Tibial nerve (tissue), 3 donors: ENCODE measurements around the gene COPS2.

Experiments
- POLR2A ChIP-seq, 2 donors: fragments of 450-650 bp; IDR thresholded peaks; one replicate each; pipeline ENCODE4 v1.6.1; 2017; ENCODE audit warnings: antibody characterized with exemption in 2 of 2, mild to moderate bottlenecking in 2 of 2, moderate library complexity in 2 of 2
- TF ChIP-seq, protein P1 (sequence below), 5 experiments: fragments of 200-600 bp in 3 of 5; fragments of 450-650 bp in 2 of 5; sonication (generic) in 3 of 5; IDR thresholded peaks; one replicate each; pipeline ENCODE4 v1.5.1; 2016 to 2019; ENCODE audit warnings: antibody characterized with exemption in 5 of 5, mild to moderate bottlenecking in 3 of 5, moderate library complexity in 2 of 5

DNA sequence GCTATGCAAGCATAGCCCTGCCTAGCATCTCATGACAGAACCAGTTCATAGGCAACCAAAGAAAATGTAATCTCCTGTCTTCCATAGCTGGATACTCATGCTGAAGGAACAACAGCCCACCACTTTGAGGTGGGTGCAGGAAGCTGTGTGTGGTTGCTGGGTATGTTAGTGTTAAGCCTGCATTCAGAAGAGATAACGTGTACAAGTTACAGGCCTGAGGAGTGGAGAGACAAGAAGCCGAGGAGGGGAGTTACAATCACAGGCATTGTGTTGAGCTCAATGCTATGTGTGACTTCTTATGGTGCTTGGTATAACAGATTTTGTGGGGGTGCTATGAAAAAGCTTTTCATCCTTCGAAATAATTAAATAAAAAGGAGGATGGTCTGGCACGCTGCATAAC, 66.4 kb downstream of the COPS2 start:
- TF ChIP-seq POLR2A (IDR thresholded peaks at IDR 0.05), result no peak
- TF ChIP-seq, protein P1, sequence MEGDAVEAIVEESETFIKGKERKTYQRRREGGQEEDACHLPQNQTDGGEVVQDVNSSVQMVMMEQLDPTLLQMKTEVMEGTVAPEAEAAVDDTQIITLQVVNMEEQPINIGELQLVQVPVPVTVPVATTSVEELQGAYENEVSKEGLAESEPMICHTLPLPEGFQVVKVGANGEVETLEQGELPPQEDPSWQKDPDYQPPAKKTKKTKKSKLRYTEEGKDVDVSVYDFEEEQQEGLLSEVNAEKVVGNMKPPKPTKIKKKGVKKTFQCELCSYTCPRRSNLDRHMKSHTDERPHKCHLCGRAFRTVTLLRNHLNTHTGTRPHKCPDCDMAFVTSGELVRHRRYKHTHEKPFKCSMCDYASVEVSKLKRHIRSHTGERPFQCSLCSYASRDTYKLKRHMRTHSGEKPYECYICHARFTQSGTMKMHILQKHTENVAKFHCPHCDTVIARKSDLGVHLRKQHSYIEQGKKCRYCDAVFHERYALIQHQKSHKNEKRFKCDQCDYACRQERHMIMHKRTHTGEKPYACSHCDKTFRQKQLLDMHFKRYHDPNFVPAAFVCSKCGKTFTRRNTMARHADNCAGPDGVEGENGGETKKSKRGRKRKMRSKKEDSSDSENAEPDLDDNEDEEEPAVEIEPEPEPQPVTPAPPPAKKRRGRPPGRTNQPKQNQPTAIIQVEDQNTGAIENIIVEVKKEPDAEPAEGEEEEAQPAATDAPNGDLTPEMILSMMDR (IDR thresholded peaks at IDR 0.05), result no peak
